Measurements from ENCODE around the gene PPP1R13L.

PPP1R13L gene

DNA sequence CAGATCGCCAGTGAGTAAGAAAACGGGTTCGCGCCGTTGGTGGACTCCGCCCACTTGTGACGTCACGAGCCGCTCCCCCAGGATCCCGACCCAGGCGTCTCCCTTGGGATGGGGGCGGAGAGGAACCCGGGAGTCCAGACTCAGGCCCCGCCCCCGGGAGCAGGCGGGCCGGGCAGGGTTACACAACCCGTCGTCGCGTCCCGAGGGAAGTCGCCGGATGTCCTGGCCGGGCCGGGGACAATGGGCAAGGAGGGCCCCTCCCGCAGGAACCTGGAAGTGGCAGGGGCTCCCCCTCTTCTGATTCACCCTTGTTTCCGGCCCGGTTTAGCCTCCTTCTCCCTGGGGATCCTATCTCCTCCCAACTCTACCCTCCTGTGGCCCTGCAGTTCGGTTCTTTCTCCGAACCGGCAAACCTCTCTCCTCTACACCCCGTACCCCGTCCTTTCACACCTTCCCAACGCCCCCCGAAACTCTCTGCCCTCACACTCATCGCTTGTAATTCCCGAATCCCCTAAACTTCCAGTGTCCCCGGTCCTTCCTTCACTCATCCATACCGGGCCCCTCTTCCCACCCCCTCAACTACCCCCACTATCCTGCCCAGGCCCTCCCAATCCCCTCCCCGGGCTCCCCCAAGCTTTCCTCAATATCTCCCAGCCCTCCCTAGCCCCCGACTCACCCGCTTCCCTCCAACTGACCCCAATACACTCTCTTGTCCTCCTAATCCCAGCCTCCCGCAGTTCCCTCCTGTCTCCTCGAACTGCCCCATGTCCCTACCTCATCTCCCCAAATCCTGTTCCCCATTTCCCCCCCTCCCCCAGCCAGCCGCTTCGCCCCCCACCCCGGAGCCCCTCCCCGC lies 38.8 kb upstream of the PPP1R13L start (continued):
- TF ChIP-seq, protein P1, sequence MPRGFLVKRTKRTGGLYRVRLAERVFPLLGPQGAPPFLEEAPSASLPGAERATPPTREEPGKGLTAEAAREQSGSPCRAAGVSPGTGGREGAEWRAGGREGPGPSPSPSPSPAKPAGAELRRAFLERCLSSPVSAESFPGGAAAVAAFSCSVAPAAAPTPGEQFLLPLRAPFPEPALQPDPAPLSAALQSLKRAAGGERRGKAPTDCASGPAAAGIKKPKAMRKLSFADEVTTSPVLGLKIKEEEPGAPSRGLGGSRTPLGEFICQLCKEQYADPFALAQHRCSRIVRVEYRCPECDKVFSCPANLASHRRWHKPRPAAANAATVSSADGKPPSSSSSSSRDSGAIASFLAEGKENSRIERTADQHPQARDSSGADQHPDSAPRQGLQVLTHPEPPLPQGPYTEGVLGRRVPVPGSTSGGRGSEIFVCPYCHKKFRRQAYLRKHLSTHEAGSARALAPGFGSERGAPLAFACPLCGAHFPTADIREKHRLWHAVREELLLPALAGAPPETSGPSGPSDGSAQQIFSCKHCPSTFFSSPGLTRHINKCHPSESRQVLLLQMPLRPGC (tag by site-specific recombination; IDR thresholded peaks at IDR 0.05), result no peak
- TF ChIP-seq, protein P2, sequence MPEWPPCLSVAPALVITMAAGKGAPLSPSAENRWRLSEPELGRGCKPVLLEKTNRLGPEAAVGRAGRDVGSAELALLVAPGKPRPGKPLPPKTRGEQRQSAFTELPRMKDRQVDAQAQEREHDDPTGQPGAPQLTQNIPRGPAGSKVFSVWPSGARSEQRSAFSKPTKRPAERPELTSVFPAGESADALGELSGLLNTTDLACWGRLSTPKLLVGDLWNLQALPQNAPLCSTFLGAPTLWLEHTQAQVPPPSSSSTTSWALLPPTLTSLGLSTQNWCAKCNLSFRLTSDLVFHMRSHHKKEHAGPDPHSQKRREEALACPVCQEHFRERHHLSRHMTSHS (tag by site-specific recombination; IDR thresholded peaks at IDR 0.05), result no peak
- TF ChIP-seq ZNF747 (tag by site-specific recombination; IDR thresholded peaks at IDR 0.05), result no peak
- TF ChIP-seq, protein P3, sequence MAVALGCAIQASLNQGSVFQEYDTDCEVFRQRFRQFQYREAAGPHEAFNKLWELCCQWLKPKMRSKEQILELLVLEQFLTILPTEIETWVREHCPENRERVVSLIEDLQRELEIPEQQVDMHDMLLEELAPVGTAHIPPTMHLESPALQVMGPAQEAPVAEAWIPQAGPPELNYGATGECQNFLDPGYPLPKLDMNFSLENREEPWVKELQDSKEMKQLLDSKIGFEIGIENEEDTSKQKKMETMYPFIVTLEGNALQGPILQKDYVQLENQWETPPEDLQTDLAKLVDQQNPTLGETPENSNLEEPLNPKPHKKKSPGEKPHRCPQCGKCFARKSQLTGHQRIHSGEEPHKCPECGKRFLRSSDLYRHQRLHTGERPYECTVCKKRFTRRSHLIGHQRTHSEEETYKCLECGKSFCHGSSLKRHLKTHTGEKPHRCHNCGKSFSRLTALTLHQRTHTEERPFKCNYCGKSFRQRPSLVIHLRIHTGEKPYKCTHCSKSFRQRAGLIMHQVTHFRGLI (tag by site-specific recombination; IDR thresholded peaks at IDR 0.05), result no peak
- TF ChIP-seq ZNF133 (tag by site-specific recombination; IDR thresholded peaks at IDR 0.05), result no peak
- no peak for TF ChIP-seq ZNF155 (tag by site-specific recombination; IDR thresholded peaks at IDR 0.05)
- TF ChIP-seq ZNF792 (tag by site-specific recombination; IDR thresholded peaks at IDR 0.05), result peak; percentile 33; the same call in 1 of the 2 replicates
- TF ChIP-seq ZNF664 (tag by site-specific recombination; IDR thresholded peaks at IDR 0.05), result no peak
- TF ChIP-seq, protein P4, sequence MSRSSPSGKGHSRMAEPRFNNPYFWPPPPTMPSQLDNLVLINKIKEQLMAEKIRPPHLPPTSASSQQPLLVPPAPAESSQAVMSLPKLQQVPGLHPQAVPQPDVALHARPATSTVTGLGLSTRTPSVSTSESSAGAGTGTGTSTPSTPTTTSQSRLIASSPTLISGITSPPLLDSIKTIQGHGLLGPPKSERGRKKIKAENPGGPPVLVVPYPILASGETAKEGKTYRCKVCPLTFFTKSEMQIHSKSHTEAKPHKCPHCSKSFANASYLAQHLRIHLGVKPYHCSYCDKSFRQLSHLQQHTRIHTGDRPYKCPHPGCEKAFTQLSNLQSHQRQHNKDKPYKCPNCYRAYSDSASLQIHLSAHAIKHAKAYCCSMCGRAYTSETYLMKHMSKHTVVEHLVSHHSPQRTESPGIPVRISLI (tag by site-specific recombination; IDR thresholded peaks at IDR 0.05), result no peak
- peak; percentile 68 for TF ChIP-seq GLIS2 (tag by site-specific recombination; IDR thresholded peaks at IDR 0.05)
- no peak; the same call in 1 of the 2 replicates for TF ChIP-seq MZF1 (tag by site-specific recombination; IDR thresholded peaks at IDR 0.05; ENCODE audit: borderline replicate concordance)
- peak; percentile 51 for TF ChIP-seq FEZF1 (tag by site-specific recombination; IDR thresholded peaks at IDR 0.05)
- TF ChIP-seq ZNF426 (tag by site-specific recombination; IDR thresholded peaks at IDR 0.05), result no peak
- no peak for TF ChIP-seq OVOL3 (tag by site-specific recombination; IDR thresholded peaks at IDR 0.05)
- TF ChIP-seq, protein P5, sequence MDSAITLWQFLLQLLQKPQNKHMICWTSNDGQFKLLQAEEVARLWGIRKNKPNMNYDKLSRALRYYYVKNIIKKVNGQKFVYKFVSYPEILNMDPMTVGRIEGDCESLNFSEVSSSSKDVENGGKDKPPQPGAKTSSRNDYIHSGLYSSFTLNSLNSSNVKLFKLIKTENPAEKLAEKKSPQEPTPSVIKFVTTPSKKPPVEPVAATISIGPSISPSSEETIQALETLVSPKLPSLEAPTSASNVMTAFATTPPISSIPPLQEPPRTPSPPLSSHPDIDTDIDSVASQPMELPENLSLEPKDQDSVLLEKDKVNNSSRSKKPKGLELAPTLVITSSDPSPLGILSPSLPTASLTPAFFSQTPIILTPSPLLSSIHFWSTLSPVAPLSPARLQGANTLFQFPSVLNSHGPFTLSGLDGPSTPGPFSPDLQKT (IDR thresholded peaks at IDR 0.05; ENCODE audit: borderline replicate concordance, low read depth, low read length), result no peak
- TF ChIP-seq ZNF214 (tag by site-specific recombination; IDR thresholded peaks at IDR 0.05; ENCODE audit: borderline replicate concordance), result no peak
- TF ChIP-seq EGR2 (tag by site-specific recombination; IDR thresholded peaks at IDR 0.05; ENCODE audit: low read depth), result 0 out of 2 replicates have a peak, but pooled peaks have one; percentile 14
- TF ChIP-seq ZNF350 (tag by site-specific recombination; IDR thresholded peaks at IDR 0.05), result no peak
- peak; percentile 73 for TF ChIP-seq KLF16 (tag by site-specific recombination; IDR thresholded peaks at IDR 0.05)
- TF ChIP-seq ZNF391 (tag by site-specific recombination; IDR thresholded peaks at IDR 0.05; ENCODE audit: borderline replicate concordance, low read depth), result no peak
- TF ChIP-seq, protein P6, sequence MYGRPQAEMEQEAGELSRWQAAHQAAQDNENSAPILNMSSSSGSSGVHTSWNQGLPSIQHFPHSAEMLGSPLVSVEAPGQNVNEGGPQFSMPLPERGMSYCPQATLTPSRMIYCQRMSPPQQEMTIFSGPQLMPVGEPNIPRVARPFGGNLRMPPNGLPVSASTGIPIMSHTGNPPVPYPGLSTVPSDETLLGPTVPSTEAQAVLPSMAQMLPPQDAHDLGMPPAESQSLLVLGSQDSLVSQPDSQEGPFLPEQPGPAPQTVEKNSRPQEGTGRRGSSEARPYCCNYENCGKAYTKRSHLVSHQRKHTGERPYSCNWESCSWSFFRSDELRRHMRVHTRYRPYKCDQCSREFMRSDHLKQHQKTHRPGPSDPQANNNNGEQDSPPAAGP (tag by site-specific recombination; IDR thresholded peaks at IDR 0.05), result peak; percentile 58
- TF ChIP-seq, protein P7, sequence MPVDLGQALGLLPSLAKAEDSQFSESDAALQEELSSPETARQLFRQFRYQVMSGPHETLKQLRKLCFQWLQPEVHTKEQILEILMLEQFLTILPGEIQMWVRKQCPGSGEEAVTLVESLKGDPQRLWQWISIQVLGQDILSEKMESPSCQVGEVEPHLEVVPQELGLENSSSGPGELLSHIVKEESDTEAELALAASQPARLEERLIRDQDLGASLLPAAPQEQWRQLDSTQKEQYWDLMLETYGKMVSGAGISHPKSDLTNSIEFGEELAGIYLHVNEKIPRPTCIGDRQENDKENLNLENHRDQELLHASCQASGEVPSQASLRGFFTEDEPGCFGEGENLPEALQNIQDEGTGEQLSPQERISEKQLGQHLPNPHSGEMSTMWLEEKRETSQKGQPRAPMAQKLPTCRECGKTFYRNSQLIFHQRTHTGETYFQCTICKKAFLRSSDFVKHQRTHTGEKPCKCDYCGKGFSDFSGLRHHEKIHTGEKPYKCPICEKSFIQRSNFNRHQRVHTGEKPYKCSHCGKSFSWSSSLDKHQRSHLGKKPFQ (tag by site-specific recombination; IDR thresholded peaks at IDR 0.05), result no peak
- no peak for TF ChIP-seq ZNF658 (tag by site-specific recombination; IDR thresholded peaks at IDR 0.05)
- peak; percentile 79 for TF ChIP-seq ZNF335 (tag by site-specific recombination; conservative IDR thresholded peaks at IDR 0.05)
- TF ChIP-seq, protein P8, sequence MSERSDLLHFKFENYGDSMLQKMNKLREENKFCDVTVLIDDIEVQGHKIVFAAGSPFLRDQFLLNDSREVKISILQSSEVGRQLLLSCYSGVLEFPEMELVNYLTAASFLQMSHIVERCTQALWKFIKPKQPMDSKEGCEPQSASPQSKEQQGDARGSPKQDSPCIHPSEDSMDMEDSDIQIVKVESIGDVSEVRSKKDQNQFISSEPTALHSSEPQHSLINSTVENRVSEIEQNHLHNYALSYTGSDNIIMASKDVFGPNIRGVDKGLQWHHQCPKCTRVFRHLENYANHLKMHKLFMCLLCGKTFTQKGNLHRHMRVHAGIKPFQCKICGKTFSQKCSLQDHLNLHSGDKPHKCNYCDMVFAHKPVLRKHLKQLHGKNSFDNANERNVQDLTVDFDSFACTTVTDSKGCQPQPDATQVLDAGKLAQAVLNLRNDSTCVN (tag by site-specific recombination; optimal IDR thresholded peaks at IDR 0.05), result peak; percentile 40

Measured in HEK293 (cell line).